ENCODE measurements around the gene TMED9.
"Not testable (repeated sequence)": the region's sequence is repeated elsewhere in the genome, so short reads cannot be mapped to it uniquely, and the experiment has no call there.

Gene TMED9

GRCh38 chr5:177592010-177592834, at the start of gene TMED9:
Gene TMED9, plus strand, starts transcription at chr5:177592203. Its CDS starts 12 bp downstream, at chr5:177592215.
- peak; percentile 90 for DNase-seq

- DNase-seq, result peak; percentile 31
These were observed 49.1 kb upstream of the TMED9 start for GRCh38 chr5:177542816-177543465.

GRCh38 chr5:177545487-177546257, 46.3 kb upstream of the TMED9 start:
- no peak for DNase-seq

GRCh38 chr5:177546258-177546741, 45.7 kb upstream of the TMED9 start:
- no peak for DNase-seq

GRCh38 chr5:177547736-177548135, 44.3 kb upstream of the TMED9 start:
- DNase-seq, result no peak

GRCh38 chr5:177548495-177548894, 43.5 kb upstream of the TMED9 start:
- DNase-seq, result no peak

- no peak for DNase-seq
These were observed 41.9 kb upstream of the TMED9 start for GRCh38 chr5:177550122-177550521.

GRCh38 chr5:177552839-177553455, 39.1 kb upstream of the TMED9 start:
- DNase-seq, result peak; percentile 37

- peak; percentile 64 for DNase-seq
These were observed 38.2 kb upstream of the TMED9 start for GRCh38 chr5:177553671-177554429.

GRCh38 chr5:177554474-177555111, 37.4 kb upstream of the TMED9 start, which contains the start of gene FAM193B:
Gene FAM193B, minus strand, starts transcription at chr5:177554563. Its CDS starts 105 bp downstream, at chr5:177554458.
- peak; percentile 94 for DNase-seq

GRCh38 chr5:177555228-177555627, 36.8 kb upstream of the TMED9 start:
- DNase-seq, result no peak

GRCh38 chr5:177555665-177556064, 36.3 kb upstream of the TMED9 start:
- DNase-seq, result no peak

- DNase-seq, result no peak
These were observed 34.9 kb upstream of the TMED9 start for GRCh38 chr5:177557041-177557647.

- no peak for DNase-seq
These were observed 34.2 kb upstream of the TMED9 start for GRCh38 chr5:177557796-177558195.

- DNase-seq, result not testable (repeated sequence)
These were observed 32.5 kb upstream of the TMED9 start for GRCh38 chr5:177559446-177559941.

- no peak for DNase-seq
These were observed 27.0 kb upstream of the TMED9 start for GRCh38 chr5:177565046-177565445.

- DNase-seq, result no peak
These were observed 23.7 kb upstream of the TMED9 start for GRCh38 chr5:177568326-177568725.

- no peak for DNase-seq
These were observed 22.1 kb upstream of the TMED9 start for GRCh38 chr5:177569894-177570293.

- no peak for DNase-seq
These were observed 16.5 kb upstream of the TMED9 start for GRCh38 chr5:177575488-177575887.

GRCh38 chr5:177576169-177576568, 15.8 kb upstream of the TMED9 start:
- DNase-seq, result no peak

GRCh38 chr5:177578316-177578715, 13.7 kb upstream of the TMED9 start:
- no peak for DNase-seq
